ENCODE measurements around the gene TRMT11.

TRMT11 gene

GRCh38 chr6:125957845-125958244 lies 28.5 kb upstream of the TRMT11 start:
- H3K27ac ChIP-seq: no peak overlapping the region
- in situ Hi-C loops (cut with HindIII; ENCODE audit: low pct_ligation_motif_present, low sequenced_read_pairs): loop anchor here (25.0 kb wide), 1 partner anchor 171 kb away; the partner anchor contains the start of gene NCOA7
- peak overlapping the region; percentile 91 for H3K4me3 ChIP-seq (ENCODE audit: low read depth, low read length)
- H3K27me3 ChIP-seq (replicated peaks): no peaks in the 10 kb centered on the region
- no peak for DNase-seq
- no peaks in the 10 kb centered on the region for H3K36me3 ChIP-seq (replicated peaks)
- TF ChIP-seq CTCF (IDR thresholded peaks at IDR 0.05; ENCODE audit: low read depth, low read length, missing control alignments): no peak

- Histone ChIP-seq H3K36me3 (replicated peaks) (no peaks in the 10 kb centered on the region), H3K27ac (no peak overlapping the region), H3K4me3 (ENCODE audit: low read depth, low read length) (no peak overlapping the region), H3K27me3 (replicated peaks) (no peaks in the 10 kb centered on the region)
- no peak for TF ChIP-seq CTCF (IDR thresholded peaks at IDR 0.05; ENCODE audit: low read depth, low read length, missing control alignments)
- no peak for DNase-seq
- in situ Hi-C loops (cut with HindIII; ENCODE audit: low pct_ligation_motif_present, low sequenced_read_pairs): loop anchor here (25.0 kb wide), 1 partner anchor 172 kb away; the partner anchor contains the start of gene NCOA7
Measured at GRCh38 chr6:125959041-125959440, 27.3 kb upstream of the TRMT11 start.

GRCh38 chr6:125961117-125961516 lies 25.2 kb upstream of the TRMT11 start:
- Histone ChIP-seq H3K36me3 (replicated peaks) (no peaks in the 10 kb centered on the region), H3K4me3 (ENCODE audit: low read depth, low read length) (no peak overlapping the region), H3K27ac (no peak overlapping the region), H3K27me3 (replicated peaks) (no peaks in the 10 kb centered on the region)
- in situ Hi-C loops (cut with HindIII; ENCODE audit: low pct_ligation_motif_present, low sequenced_read_pairs): loop anchor here (25.0 kb wide), 1 partner anchor 174 kb away; the partner anchor contains the start of gene NCOA7
- TF ChIP-seq CTCF (IDR thresholded peaks at IDR 0.05; ENCODE audit: low read depth, low read length, missing control alignments): no peak
- no peak for DNase-seq

- Histone ChIP-seq H3K27ac (no peak overlapping the region), H3K4me3 (ENCODE audit: low read depth, low read length) (no peak overlapping the region), H3K27me3 (replicated peaks) (no peaks in the 10 kb centered on the region), H3K36me3 (replicated peaks) (no peaks in the 10 kb centered on the region)
- TF ChIP-seq CTCF (IDR thresholded peaks at IDR 0.05; ENCODE audit: low read depth, low read length, missing control alignments): no peak
- in situ Hi-C loops (cut with HindIII; ENCODE audit: low pct_ligation_motif_present, low sequenced_read_pairs): loop anchor here (25.0 kb wide), 1 partner anchor 176 kb away; the partner anchor contains the start of gene NCOA7
- DNase-seq: no peak
Measured at GRCh38 chr6:125962900-125963497, 23.3 kb upstream of the TRMT11 start.

GRCh38 chr6:125963817-125964216 lies 22.5 kb upstream of the TRMT11 start:
- TF ChIP-seq CTCF (IDR thresholded peaks at IDR 0.05; ENCODE audit: low read depth, low read length, missing control alignments): no peak
- in situ Hi-C loops (cut with HindIII; ENCODE audit: low pct_ligation_motif_present, low sequenced_read_pairs): loop anchor here (25.0 kb wide), 1 partner anchor 177 kb away; the partner anchor contains the start of gene NCOA7

More at GRCh38 chr6:125963817-125964216, 22.5 kb upstream of the TRMT11 start:
- Histone ChIP-seq H3K27me3 (replicated peaks) (no peaks in the 10 kb centered on the region), H3K27ac (no peak overlapping the region), H3K36me3 (replicated peaks) (no peaks in the 10 kb centered on the region), H3K4me3 (ENCODE audit: low read depth, low read length) (no peak overlapping the region)
- DNase-seq: no peak
